NB4 (cell line): ENCODE results near the gene SATL1.

Experiments
- DNase-seq: peaks from one replicate; pipeline ENCODE4 v3.0.0; 2010; ENCODE audit warnings: low read depth
- H3K4me3 ChIP-seq: one replicate; pipeline ENCODE4 v1.5.1; 2011; ENCODE audit warnings: mild to moderate bottlenecking, low read depth, low read length, moderate library complexity
- CTCF ChIP-seq: IDR thresholded peaks from one replicate; pipeline ENCODE4 v1.5.1; 2012; ENCODE audit warnings: low read depth, low read length
- MAX ChIP-seq: IDR thresholded peaks from 2 replicates; pipeline ENCODE4 v1.6.1; 2011; ENCODE audit warnings: low read depth, low read length
- MYC ChIP-seq: IDR thresholded peaks from 2 replicates; pipeline ENCODE4 v1.6.1; 2011; ENCODE audit warnings: low read depth, low read length
- POLR2A ChIP-seq: IDR thresholded peaks from 2 replicates; pipeline ENCODE4 v1.6.1; 2011; ENCODE audit warnings: mild to moderate bottlenecking; ENCODE audit not compliant: insufficient read length; ENCODE audit errors: extremely low read depth

The SATL1 gene

GRCh38 chrX:85051627-85052026 is 192.0 kb downstream of the SATL1 start:
- no peak overlapping the region for H3K4me3 ChIP-seq
- DNase-seq, result no peak

More at GRCh38 chrX:85051627-85052026, 192.0 kb downstream of the SATL1 start:
- no peak for TF ChIP-seq MYC
- no peak for TF ChIP-seq POLR2A
- TF ChIP-seq MAX, result no peak
- TF ChIP-seq CTCF, result no peak
